ENCODE results near the gene SUFU. TPM values are rescaled to one million over a fixed set of nuclear protein-coding genes. Genes with fewer than 3 reads are reported as not detected.
A peak's percentile ranks its signal among the peaks of the same experiment; 100 is the strongest.
"Not testable (repeated sequence)": the region's sequence is repeated elsewhere in the genome, so short reads cannot be mapped to it uniquely, and the experiment has no call there.

The SUFU gene
- total RNA-seq, 2 experiments from 2014 or later: 13.4 to 14.2 TPM

DNA sequence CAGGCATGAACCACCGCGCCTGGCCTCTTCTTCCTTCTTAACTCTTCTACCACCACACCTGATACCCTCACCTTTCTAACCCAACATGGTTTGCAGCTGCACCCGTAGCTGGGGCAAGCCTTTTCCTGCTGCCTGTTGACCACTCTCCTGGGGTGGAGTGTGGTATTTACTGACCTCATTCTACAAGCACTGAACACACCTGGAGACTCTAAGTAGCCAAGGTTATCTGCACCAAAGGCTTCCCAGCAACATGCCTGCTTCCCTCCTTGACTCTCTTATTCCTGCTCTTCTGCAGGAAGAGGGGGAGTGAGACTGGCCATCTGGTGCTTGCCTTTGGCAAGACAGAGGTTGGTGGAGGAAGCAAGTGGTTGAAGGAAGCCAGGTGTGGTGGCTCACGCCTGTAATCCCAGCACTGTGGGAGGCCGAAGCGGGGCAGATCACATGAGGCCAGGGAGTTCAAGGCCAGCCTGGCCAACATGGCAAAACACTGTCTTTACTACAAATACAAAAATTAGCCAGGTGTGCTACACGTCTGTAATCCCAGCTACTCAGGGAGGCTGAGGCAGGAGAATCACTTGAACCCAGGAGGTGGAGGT, 11.3 kb upstream of the SUFU start:
- Mint-ChIP-seq H3K27ac (peak overlapping the region; percentile 57), H3K4me1 (peaks cover 11% of the 10 kb centered on the region), H3K27me3 (no peaks in the 10 kb centered on the region), H3K4me3 (no peak overlapping the region), H3K36me3 (ENCODE audit: low read depth) (peaks cover 20% of the 10 kb centered on the region), H3K9me3 (no peaks in the 10 kb centered on the region)
- CTCF ChIA-PET: interaction anchor here (0.6 to 1.3 kb wide), 2 partner anchors 21 to 207 kb away, joined by 3 read pairs; no protein-coding TSS in a partner anchor
- no peak for DNase-seq
- POLR2A ChIA-PET: no interaction called here

DNA sequence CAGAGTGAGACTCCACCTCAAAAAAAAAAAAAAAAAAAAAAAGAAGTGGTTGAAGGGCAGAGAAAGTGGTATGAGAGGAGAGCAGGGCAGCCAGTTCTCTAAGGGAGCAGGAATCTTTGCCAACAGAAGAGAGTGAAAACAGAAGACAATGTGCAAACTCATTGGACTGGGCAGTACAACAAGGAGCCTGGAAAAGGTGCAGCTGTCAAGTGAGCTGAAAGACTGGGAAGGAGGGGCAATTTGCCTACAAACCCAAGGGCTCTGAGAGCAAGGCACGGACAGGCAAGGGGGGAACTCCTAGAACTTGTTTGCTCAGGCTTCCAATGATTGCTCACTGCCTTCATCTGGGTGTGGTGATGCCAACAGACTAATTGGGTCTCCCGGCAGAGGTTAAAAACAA, 10.8 kb upstream of the SUFU start:
- Mint-ChIP-seq H3K27ac (peak overlapping the region; percentile 57), H3K4me3 (no peak overlapping the region), H3K36me3 (ENCODE audit: low read depth) (peaks cover 17% of the 10 kb centered on the region), H3K4me1 (peaks cover 11% of the 10 kb centered on the region), H3K9me3 (no peaks in the 10 kb centered on the region), H3K27me3 (no peaks in the 10 kb centered on the region)
- DNase-seq: no peak
- ChIA-PET CTCF (interaction anchor here (1.3 kb wide), 1 partner anchor 20 kb away, joined by 3 read pairs; no protein-coding TSS in a partner anchor), POLR2A (no interaction called here)

DNA sequence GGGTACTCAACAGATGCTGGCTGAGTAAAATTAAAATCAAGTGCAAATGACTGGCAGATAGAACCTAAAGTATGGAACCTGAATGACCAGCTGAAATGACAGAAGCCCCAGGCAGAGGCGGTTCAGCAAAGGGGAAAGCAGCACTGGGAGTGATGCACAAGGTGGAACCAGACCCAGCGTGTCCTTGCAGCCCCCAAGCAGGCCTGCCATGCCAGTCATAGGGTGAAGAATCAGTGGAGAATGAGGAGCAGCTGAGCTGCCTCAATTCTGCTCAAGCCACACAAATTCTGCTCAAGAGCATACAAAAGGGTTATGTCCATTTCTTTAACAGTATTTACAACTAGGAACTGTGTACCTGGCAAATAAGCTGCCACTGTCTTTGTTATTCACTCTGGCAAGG, 10.0 kb upstream of the SUFU start:
- CTCF ChIA-PET: interaction anchor here (0.9 kb wide), 1 partner anchor 9 kb away, joined by 4 read pairs; no protein-coding TSS in a partner anchor
- Mint-ChIP-seq H3K36me3 (ENCODE audit: low read depth) (peaks cover 13% of the 10 kb centered on the region), H3K27me3 (no peaks in the 10 kb centered on the region), H3K4me1 (peaks cover 14% of the 10 kb centered on the region), H3K4me3 (no peak overlapping the region), H3K27ac (no peak overlapping the region), H3K9me3 (no peaks in the 10 kb centered on the region)
- no peak for DNase-seq
- POLR2A ChIA-PET: no interaction called here

DNA sequence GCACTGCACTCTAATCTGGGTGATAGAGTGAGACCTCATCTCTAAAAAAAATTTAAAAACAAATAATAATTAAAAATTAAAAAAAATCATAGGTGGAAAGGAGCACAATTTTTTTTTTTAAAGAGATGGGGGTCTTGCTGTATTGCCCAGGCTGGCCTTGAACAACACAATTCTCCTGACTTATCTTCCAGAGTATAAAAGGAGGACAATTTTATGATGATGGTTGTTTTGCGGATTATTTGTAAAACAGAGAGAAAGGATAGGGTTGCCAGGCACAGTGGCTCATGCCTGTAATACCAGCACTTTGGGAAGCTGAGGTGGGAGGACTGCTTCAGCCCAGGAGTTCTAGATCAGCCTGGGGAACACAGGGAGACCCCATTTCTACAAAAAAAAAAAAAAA, 6.2 kb upstream of the SUFU start:
- no peak for DNase-seq
- Mint-ChIP-seq H3K4me3 (no peak overlapping the region), H3K27ac (no peak overlapping the region), H3K9me3 (no peaks in the 10 kb centered on the region), H3K27me3 (no peaks in the 10 kb centered on the region), H3K36me3 (ENCODE audit: low read depth) (peaks cover 4% of the 10 kb centered on the region), H3K4me1 (peaks cover 28% of the 10 kb centered on the region)
- POLR2A ChIA-PET: no interaction called here
- CTCF ChIA-PET: interaction anchor here (0.6 to 2.0 kb wide), 5 partner anchors 18 to 178 kb away, joined by 3 to 7 read pairs (median 4); no protein-coding TSS in a partner anchor

DNA sequence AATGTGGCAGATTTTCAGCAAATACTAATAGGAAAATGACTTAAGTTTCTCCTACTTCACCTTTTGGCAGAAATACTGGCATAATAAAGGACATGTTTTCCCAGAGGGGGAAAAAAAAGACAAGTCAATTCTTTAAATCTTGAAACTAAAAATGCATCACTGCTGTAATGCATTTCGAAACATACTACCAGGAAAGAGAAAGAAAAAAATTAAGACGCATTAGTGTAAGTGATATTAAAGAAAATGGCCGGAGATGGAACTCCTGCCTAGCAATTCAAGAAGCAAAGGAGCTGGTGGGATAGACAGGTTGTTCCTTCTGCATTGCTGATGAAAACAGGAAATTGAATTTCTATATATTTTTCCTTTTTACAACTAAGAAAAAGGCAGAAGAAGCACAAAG, 4.4 kb upstream of the SUFU start:
- Mint-ChIP-seq H3K4me1 (peaks cover 21% of the 10 kb centered on the region), H3K27me3 (no peaks in the 10 kb centered on the region), H3K4me3 (no peak overlapping the region), H3K9me3 (no peaks in the 10 kb centered on the region), H3K27ac (no peak overlapping the region), H3K36me3 (ENCODE audit: low read depth) (peaks cover 2% of the 10 kb centered on the region)
- no peak for DNase-seq
- CTCF ChIA-PET: interaction anchor here (1.0 to 2.0 kb wide), 3 partner anchors 20 to 267 kb away, joined by 3 to 7 read pairs (median 5); no protein-coding TSS in a partner anchor
- POLR2A ChIA-PET: no interaction called here

DNA sequence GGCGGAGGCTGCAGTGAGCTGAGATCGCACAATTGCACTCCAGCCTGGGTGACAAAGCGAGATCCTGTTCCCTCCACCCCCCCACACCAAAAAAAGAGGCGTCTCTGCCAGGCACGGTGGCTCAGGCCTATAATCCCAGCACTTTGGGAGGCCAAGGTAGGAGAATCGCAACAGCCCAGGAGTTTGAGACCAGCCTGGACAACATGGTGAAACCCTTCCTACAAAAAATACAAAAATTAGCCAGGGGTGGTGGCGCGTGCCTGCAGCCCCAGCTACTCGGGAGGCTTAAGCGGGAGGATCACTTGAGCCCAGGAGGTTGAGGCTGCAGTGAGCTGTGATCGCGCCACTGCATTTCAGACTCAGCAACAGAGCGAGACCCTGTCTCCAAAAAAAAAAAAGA, 3.1 kb upstream of the SUFU start:
- H3K4me1 Mint-ChIP-seq: peaks cover 32% of the 10 kb centered on the region
- H3K27ac Mint-ChIP-seq; POLR2A ChIA-PET; H3K36me3 Mint-ChIP-seq (ENCODE audit: low read depth); DNase-seq; H3K9me3 Mint-ChIP-seq; H3K27me3 Mint-ChIP-seq; H3K4me3 Mint-ChIP-seq: not testable (repeated sequence)
- CTCF ChIA-PET: interaction anchor here (0.6 to 1.4 kb wide), 7 partner anchors 14 to 1131 kb away, joined by 3 to 6 read pairs (median 3); no protein-coding TSS in a partner anchor

DNA sequence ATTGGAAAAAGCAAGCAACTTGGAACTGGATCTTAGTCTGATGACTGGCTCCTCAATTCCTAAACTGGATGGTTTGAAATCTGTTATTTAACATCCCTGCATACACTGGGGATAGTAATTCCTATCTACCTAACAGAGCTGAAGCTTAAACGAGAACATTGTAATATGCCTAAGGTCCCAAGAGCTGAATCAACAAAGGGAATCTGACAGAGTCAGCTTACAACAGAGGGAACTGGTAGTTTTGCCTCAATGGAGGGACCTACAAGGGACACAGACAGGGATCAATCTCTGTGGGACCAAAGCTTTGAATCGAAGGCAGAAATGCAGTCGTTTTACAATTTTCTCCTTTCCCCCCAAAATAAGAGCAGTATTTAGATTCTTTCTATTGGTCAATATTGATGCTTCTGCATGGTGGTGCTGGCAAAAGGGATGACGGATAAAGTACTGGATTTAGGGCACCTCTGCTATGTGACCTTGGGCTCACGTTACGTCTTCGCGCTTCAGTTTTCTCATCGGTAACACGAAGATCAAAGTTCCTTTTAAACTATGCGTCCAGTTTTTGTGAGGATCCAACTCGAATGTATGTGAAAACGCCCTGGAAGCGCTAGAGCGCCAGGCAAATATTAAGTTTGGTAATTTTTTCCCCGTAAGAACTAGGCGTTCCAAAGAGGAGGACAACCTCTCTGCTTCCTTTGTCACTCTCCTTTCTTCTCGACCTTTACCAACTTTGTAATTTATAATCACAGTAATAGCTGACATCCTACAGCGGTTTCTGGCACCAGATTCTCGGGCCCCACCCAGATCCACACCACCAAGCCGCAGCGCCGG, 2.4 kb upstream of the SUFU start:
- Mint-ChIP-seq H3K27me3 (no peaks in the 10 kb centered on the region), H3K27ac (no peak overlapping the region), H3K36me3 (ENCODE audit: low read depth) (peaks cover 9% of the 10 kb centered on the region), H3K9me3 (no peaks in the 10 kb centered on the region), H3K4me3 (no peak overlapping the region), H3K4me1 (peaks cover 35% of the 10 kb centered on the region)
- ChIA-PET CTCF (interaction anchor here (0.5 to 1.4 kb wide), 10 partner anchors 15 to 1130 kb away, joined by 3 to 6 read pairs (median 3); no protein-coding TSS in a partner anchor), POLR2A (no interaction called here)
- no peak for DNase-seq

DNA sequence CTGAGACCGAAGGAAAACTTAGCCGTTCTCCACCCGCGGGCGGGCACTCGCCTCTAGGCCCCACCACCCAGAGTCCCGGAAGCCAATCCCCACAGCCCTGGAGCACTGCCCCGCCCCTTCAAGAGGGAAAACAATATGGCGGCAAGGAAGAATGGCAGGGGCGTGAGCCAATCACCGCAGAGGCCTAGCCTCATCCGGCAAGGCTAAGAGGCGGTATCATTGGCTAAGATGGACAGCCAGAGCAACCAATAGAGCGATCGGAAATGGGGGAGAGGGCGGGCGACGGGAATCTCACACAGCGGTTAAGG, 1.8 kb upstream of the SUFU start:
- POLR2A ChIA-PET: interaction anchor here (0.6 kb wide), 1 partner anchor 30 kb away, joined by 6 read pairs; no protein-coding TSS in a partner anchor
- DNase-seq: peak; percentile 99
- Mint-ChIP-seq H3K27me3 (no peaks in the 10 kb centered on the region), H3K36me3 (ENCODE audit: low read depth) (peaks cover 12% of the 10 kb centered on the region), H3K9me3 (no peaks in the 10 kb centered on the region), H3K27ac (no peak overlapping the region), H3K4me3 (no peak overlapping the region), H3K4me1 (peaks cover 37% of the 10 kb centered on the region)
- CTCF ChIA-PET: interaction anchor here (0.6 to 3.8 kb wide), 7 partner anchors 16 to 111 kb away, joined by 3 to 36 read pairs (median 7); partner anchors contain the start of gene C10orf95

DNA sequence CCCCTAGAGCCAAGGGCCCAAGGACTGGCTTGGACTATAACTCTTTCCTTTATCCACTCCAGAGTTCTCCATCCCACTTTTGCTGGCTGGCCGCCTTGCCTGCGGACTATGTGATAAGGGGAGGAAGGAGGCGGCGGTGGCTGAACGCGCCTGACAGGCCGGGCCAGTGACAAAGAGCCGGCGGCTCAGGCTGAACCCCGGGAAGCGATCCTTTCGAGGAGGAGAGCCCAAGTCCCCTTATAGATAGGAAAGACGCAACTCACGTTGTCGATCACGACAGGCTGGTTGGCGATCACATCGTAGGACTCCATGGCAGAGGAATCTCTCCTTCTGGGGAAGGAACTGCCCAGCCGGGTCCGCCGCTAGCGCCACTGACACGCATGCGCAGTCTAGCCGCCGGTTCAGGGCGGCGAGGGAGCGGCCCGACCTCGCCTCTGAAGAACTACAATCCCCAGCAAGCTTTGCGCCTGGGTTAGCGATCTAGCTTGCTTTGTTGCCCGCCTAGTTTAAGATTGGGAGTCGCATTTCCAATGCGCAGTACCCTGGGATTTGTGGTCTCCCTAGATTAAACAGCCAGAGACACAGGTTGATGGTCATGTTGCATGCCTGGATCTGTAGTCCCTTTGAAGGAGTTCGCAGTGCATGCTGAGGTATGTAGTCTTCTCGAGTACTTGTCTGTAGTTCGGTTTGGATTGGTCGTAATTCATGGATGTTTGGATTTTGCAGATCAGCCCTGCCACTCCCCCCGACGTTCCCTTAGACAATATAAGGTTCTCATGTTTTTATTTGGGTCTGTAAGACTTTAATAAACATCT, 1.2 kb upstream of the SUFU start, which contains the start of gene ACTR1A:
ACTR1A (minus strand) TSS at position 376 of the 815 bp plus-strand sequence; CDS start at position 311, 65 bp downstream.
- Mint-ChIP-seq H3K4me3 (no peak within 1 kb of the TSS), H3K27ac (no peak within 1 kb of the TSS), H3K4me1 (peaks cover 38% of the 10 kb centered on the region), H3K27me3 (no peaks in the 10 kb centered on the region), H3K9me3 (no peaks in the 10 kb centered on the region), H3K36me3 (ENCODE audit: low read depth) (peaks cover 15% of the 10 kb centered on the region)
- peak; percentile 96 for DNase-seq
- CTCF ChIA-PET: interaction anchor here (0.6 to 3.8 kb wide), 13 partner anchors 9 to 124 kb away, joined by 3 to 36 read pairs (median 6); partner anchors contain the start of gene C10orf95
- POLR2A ChIA-PET: interaction anchor here (0.6 kb wide), 1 partner anchor 31 kb away, joined by 6 read pairs; no protein-coding TSS in a partner anchor

DNA sequence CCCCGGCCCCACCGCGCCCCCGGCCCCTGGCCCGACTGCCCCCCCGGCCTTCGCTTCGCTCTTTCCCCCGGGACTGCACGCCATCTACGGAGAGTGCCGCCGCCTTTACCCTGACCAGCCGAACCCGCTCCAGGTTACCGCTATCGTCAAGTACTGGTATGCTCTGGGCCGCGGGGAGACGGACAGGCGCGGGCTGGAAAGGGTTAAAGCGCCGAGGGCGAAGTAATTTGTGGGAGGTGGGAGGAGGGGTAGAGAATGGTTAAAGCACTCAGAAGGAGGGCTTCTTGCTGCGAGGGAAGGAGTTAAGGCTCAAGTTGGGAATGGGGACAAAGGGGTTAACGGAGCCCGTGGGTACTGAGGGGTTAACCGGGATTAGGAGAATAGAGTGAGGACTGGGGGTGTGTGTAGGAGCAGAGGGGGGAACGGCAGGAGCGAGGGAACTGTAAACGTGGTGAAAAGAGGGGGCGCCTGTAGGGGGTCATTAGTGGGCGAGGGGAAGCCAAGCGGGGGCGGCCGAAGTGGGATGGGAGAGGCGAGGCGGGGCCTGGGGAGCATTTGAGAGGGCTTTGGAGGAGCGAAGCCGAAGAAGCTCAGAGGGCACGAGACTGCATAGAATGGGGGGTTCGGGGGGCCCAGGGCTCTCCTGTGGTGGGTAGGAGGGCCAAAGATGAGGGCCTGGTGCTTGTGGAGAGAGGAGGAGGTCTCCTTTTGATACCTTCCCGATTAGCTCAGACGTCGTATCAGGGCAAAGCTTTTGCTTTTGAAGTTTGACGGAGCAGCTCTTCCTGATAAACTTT, 605 bp downstream of the SUFU start:
- peak overlapping the region; percentile 87 for H3K27ac Mint-ChIP-seq
- ChIA-PET CTCF (interaction anchor here (0.6 to 3.8 kb wide), 29 partner anchors 7 to 274 kb away, joined by 3 to 36 read pairs (median 4); partner anchors contain the start of genes ARL3, C10orf95 and TRIM8), POLR2A (interaction anchor here (0.6 kb wide), 1 partner anchor 1183 kb away, joined by 3 read pairs; no protein-coding TSS in a partner anchor)
- H3K4me3 Mint-ChIP-seq: no peak overlapping the region
- peak; percentile 32 for DNase-seq
- H3K4me1 Mint-ChIP-seq: peaks cover 38% of the 10 kb centered on the region
- no peaks in the 10 kb centered on the region for H3K27me3 Mint-ChIP-seq
- H3K9me3 Mint-ChIP-seq: no peaks in the 10 kb centered on the region
- peaks cover 22% of the 10 kb centered on the region for H3K36me3 Mint-ChIP-seq (ENCODE audit: low read depth)

DNA sequence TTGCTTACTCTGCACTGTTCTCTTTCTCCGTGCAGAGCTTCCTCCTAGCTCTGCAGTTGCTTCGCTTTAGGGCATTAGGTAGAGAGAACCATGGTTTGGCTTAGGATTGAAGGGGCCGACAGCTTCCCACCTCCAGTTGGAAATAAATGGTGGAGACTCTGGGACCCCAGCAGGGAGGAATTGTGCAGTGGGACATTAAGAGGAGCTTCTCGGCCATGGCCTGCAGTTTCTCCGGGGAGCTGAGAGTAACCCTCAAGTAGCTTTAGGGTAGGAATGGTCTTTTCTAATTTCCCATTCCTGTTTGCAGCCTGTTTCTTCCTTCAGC, 1.2 kb downstream of the SUFU start:
- H3K4me1 Mint-ChIP-seq: peaks cover 35% of the 10 kb centered on the region
- no peak overlapping the region for H3K4me3 Mint-ChIP-seq
- CTCF ChIA-PET: interaction anchor here (0.6 to 3.8 kb wide), 15 partner anchors 8 to 275 kb away, joined by 3 to 36 read pairs (median 5); partner anchors contain the start of genes ARL3, C10orf95 and TRIM8
- peaks cover 25% of the 10 kb centered on the region for H3K36me3 Mint-ChIP-seq (ENCODE audit: low read depth)
- no peaks in the 10 kb centered on the region for H3K27me3 Mint-ChIP-seq
- DNase-seq: no peak
- H3K27ac Mint-ChIP-seq: peak overlapping the region; percentile 87
- H3K9me3 Mint-ChIP-seq: no peaks in the 10 kb centered on the region
- POLR2A ChIA-PET: no interaction called here
